Cerebellar cortex (tissue), 1 donor: ENCODE data around the gene OLIG2.

Experiments used
- DNase-seq: peaks from one replicate; pipeline ENCODE4 v3.0.0-alpha.2; 2015; ENCODE audit warnings: low spot score

OLIG2 gene

GRCh38 chr21:33019885-33020557 lies 5.7 kb upstream of the OLIG2 start:
- no peak for DNase-seq

DNA sequence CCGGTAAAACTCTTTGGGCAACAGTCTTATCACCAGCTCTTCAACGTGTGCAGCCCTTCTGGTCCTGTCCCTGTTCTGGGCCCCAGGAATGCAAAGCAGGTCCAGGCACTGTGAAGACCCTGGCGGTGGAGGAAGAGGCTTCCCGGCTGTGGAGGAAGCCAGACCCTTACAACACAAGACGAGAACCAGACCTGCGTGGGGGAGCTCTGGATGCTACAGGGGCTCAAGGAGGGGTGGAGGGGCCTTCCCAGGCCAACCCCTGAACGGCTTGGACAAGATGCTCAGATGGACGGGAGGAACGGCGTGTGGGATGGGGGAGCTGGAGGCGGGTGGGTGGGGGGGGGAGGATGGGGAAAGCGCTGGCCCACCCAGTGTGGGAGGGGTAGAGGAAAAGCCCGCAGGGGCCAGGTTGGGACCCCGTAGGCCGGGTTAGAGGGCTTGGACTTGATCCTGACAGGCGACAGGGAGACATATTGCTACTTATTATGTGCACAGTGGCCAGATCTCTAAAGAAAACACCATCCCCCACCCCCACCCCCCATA lies 5.1 kb upstream of the OLIG2 start:
- DNase-seq, result no peak

DNA sequence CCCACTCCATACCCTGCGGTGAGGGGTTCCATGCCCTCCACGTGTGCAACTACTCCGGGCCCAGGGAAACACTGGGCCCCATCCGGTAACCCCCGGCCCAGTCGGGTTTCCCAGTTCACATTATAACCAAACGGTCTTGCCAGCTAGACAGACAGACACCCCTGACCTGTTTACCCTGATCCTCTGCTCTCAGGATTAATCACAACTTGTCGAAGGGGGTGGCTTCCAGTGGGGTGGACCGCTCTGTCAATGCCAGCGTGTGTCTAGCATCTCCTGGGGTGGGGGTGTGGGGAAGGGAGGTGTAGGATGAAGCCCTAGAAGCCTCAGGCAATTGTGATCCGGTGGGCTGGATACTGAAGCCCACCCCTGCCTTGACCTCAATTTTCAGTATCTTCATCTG lies 4.6 kb upstream of the OLIG2 start:
- DNase-seq, result no peak

DNA sequence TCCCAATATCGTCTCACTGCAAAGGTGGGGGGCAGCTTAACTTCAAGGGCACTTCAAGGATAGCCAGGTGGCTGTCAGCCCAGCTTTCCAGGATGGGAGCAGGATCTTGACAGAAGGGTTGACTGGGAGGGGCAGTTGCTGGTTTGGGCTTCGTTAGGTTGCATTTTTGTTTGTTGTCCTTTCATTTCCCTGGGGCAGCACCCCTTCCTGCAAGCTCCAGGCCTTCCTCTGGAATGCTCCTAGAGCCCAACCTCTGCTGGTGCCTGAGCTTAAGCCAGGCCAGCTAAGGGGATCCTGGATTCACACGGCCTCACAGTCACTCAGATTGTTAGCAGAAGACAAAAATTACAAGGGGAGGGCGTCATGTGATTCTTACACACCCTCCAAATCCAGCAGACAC lies 4.1 kb upstream of the OLIG2 start:
- DNase-seq, result no peak

GRCh38 chr21:33022489-33022827 lies 3.3 kb upstream of the OLIG2 start:
- no peak for DNase-seq

DNA sequence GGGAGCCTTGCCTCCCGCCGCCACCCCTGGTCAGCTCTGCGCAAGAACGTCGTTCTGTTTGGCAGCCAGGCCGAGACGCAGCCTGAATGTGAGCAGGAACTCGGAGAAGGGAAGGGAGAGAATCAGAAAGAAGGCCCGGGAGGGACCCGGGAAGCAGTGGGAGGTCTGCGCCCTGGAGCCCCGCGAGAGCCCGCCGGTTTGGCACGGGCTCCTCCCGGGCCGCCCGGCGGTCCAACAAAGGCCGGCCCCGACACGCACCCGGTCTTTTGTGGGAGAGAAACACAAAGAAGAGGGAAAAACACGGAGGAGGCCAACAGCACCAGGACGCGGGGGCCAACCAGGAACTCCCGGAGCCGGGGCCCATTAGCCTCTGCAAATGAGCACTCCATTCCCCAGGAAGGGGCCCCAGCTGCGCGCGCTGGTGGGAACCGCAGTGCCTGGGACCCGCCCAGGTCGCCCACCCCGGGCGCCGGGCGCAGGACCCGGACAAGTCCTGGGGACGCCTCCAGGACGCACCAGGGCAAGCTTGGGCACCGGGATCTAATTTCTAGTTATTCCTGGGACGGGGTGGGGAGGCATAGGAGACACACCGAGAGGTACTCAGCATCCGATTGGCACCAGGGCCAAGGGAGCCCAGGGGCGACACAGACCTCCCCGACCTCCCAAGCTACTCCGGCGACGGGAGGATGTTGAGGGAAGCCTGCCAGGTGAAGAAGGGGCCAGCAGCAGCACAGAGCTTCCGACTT lies 2.7 kb upstream of the OLIG2 start:
- no peak for DNase-seq

DNA sequence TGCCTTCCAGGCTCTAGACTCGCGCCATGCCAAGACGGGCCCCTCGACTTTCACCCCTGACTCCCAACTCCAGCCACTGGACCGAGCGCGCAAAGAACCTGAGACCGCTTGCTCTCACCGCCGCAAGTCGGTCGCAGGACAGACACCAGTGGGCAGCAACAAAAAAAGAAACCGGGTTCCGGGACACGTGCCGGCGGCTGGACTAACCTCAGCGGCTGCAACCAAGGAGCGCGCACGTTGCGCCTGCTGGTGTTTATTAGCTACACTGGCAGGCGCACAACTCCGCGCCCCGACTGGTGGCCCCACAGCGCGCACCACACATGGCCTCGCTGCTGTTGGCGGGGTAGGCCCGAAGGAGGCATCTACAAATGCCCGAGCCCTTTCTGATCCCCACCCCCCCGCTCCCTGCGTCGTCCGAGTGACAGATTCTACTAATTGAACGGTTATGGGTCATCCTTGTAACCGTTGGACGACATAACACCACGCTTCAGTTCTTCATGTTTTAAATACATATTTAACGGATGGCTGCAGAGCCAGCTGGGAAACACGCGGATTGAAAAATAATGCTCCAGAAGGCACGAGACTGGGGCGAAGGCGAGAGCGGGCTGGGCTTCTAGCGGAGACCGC lies 2.0 kb upstream of the OLIG2 start:
- DNase-seq, result no peak

GRCh38 chr21:33024201-33025103 lies 1.3 kb upstream of the OLIG2 start:
- no peak for DNase-seq

DNA sequence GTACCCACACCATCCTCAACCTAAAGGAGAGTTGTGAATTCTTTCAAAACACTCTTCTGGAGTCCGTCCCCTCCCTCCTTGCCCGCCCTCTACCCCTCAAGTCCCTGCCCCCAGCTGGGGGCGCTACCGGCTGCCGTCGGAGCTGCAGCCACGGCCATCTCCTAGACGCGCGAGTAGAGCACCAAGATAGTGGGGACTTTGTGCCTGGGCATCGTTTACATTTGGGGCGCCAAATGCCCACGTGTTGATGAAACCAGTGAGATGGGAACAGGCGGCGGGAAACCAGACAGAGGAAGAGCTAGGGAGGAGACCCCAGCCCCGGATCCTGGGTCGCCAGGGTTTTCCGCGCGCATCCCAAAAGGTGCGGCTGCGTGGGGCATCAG lies 638 bp upstream of the OLIG2 start:
- DNase-seq, result no peak

DNA sequence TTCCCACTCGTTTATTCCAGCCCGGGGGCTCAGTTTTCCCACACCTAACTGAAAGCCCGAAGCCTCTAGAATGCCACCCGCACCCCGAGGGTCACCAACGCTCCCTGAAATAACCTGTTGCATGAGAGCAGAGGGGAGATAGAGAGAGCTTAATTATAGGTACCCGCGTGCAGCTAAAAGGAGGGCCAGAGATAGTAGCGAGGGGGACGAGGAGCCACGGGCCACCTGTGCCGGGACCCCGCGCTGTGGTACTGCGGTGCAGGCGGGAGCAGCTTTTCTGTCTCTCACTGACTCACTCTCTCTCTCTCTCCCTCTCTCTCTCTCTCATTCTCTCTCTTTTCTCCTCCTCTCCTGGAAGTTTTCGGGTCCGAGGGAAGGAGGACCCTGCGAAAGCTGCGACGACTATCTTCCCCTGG lies 716 bp downstream of the OLIG2 start:
- no peak for DNase-seq

DNA sequence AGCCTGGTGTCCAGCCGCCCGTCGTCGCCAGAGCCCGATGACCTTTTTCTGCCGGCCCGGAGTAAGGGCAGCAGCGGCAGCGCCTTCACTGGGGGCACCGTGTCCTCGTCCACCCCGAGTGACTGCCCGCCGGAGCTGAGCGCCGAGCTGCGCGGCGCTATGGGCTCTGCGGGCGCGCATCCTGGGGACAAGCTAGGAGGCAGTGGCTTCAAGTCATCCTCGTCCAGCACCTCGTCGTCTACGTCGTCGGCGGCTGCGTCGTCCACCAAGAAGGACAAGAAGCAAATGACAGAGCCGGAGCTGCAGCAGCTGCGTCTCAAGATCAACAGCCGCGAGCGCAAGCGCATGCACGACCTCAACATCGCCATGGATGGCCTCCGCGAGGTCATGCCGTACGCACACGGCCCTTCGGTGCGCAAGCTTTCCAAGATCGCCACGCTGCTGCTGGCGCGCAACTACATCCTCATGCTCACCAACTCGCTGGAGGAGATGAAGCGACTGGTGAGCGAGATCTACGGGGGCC lies 1.2 kb downstream of the OLIG2 start:
- no peak for DNase-seq

DNA sequence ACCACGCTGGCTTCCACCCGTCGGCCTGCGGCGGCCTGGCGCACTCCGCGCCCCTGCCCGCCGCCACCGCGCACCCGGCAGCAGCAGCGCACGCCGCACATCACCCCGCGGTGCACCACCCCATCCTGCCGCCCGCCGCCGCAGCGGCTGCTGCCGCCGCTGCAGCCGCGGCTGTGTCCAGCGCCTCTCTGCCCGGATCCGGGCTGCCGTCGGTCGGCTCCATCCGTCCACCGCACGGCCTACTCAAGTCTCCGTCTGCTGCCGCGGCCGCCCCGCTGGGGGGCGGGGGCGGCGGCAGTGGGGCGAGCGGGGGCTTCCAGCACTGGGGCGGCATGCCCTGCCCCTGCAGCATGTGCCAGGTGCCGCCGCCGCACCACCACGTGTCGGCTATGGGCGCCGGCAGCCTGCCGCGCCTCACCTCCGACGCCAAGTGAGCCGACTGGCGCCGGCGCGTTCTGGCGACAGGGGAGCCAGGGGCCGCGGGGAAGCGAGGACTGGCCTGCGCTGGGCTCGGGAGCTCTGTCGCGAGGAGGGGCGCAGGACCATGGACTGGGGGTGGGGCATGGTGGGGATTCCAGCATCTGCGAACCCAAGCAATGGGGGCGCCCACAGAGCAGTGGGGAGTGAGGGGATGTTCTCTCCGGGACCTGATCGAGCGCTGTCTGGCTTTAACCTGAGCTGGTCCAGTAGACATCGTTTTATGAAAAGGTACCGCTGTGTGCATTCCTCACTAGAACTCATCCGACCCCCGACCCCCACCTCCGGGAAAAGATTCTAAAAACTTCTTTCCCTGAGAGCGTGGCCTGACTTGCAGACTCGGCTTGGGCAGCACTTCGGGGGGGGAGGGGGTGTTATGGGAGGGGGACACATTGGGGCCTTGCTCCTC lies 1.9 kb downstream of the OLIG2 start:
- DNase-seq, result no peak

DNA sequence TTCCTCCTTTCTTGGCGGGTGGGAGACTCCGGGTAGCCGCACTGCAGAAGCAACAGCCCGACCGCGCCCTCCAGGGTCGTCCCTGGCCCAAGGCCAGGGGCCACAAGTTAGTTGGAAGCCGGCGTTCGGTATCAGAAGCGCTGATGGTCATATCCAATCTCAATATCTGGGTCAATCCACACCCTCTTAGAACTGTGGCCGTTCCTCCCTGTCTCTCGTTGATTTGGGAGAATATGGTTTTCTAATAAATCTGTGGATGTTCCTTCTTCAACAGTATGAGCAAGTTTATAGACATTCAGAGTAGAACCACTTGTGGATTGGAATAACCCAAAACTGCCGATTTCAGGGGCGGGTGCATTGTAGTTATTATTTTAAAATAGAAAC lies 2.5 kb downstream of the OLIG2 start:
- no peak for DNase-seq

GRCh38 chr21:33028773-33029384 lies 3.1 kb downstream of the OLIG2 start:
- no peak for DNase-seq

- no peak for DNase-seq
Measured at GRCh38 chr21:33029385-33029921, 3.7 kb downstream of the OLIG2 start.

DNA sequence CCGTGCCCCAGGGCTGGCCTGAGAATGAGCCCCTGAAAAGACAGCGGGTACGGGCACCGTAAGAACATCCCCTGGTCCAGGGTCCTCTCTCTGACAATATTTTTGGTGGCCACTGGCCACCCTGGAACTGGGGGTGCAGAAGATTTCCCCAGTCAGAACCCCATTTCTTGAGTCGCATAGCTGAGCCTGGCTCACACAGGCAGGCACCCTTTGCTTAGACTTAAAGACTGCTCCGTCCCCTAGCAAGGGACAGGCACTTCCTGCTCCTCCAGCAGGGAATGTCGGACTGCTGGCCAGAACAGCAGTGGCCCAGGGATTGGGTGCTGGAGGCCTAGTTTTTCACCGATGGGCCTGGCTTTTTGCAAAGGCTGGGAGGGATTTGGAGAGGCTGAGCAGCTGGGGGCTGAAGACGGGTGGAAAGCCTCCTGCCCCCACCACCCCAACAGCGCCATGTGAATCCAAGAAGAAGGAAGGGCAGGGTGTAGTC lies 4.3 kb downstream of the OLIG2 start:
- no peak for DNase-seq

DNA sequence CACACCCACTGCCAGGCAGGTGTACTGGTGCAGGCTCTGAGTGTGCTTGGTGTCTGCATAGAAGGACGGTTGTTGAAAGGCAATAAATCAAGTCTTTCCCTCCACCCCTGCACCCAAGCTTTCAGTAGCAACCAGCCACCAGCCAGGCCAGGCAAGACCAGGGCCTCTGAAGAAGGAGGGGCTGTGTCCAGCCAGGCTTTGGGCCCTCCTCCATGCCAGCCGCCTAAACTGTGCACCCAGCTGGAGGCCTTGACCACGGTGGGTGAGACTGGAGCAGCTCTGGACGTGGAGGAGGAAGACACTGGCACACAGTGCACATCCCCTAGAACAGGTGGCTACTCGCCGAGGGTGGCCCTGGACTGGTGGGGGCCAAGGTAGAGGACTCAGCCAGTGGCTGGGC lies 4.9 kb downstream of the OLIG2 start:
- no peak for DNase-seq

DNA sequence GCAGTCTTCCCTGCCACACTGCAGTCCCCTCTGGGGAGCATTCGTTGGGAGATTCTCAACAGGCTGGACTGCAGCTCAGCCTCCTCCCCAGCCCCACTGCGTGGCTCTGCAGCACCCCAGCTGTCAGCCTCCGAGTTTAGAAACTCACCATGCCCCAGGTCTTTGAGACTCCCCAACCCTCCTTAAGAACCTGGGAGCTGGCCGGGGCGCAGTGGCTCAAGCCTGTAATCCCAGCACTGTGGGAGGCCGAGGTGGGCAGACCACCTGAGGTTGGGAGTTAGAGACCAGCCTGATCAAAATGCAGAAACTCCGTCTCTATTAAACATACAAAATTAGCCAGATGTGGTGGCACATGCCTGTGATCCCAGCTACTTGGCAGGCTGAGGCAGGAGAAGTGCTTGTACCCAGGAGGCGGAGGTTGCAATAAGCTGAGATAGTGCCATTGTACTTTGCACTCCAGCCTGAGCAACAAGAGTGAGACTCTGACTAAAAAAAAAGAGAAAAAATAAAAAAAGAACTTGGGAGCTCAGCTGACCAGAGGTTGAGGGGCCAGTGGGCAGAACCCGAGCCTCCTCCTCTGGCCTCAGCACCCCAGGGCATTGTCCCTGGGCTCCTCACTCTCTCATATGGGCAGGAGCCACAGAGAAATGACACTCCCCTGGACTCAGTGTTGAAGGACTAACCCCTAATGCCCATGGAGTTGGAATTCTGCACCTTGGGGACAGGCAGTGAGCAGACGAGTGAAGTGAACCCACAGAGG lies 5.6 kb downstream of the OLIG2 start:
- no peak for DNase-seq

- DNase-seq, result no peak
Measured at GRCh38 chr21:33032434-33033047, 6.8 kb downstream of the OLIG2 start.
